A375 (cell line): ENCODE results near the gene PSMA4. TPM values are rescaled to one million over a fixed set of nuclear protein-coding genes. Genes with fewer than 3 reads are reported as not detected.

Experiments
- small RNA-seq: library from RNA; depleted of rRNA; stranded (forward); fragments of <200 nt; gene quantifications from one replicate; pipeline ENCODE3, GENCODE V24; 2014
- total RNA-seq: library from RNA; depleted of rRNA; stranded (reverse); fragments of >200 nt; shearing (Covaris generic); gene quantifications from 2 replicates; pipeline ENCODE4 v1.2.3, GENCODE V29; 2014; rRNA removed

The PSMA4 gene
- 169 and 183 TPM in 2 replicates for total RNA-seq

GRCh38 chr15:78540141-78540870 lies at the start of gene PSMA4:
Gene PSMA4, plus strand, starts transcription at chr15:78540444. Its CDS starts 1,484 bp downstream, at chr15:78541928.

GRCh38 chr15:78506971-78507830 lies 33.0 kb upstream of the PSMA4 start, which contains the start of gene HYKK:
Gene HYKK, plus strand, starts transcription at chr15:78507577. Its CDS starts 5,512 bp downstream, at chr15:78513089.

GRCh38 chr15:78565097-78565950 lies 25.1 kb downstream of the PSMA4 start, which contains the start of gene CHRNA5:
Gene CHRNA5, plus strand, starts transcription at chr15:78565520. Its CDS starts 200 bp downstream, at chr15:78565720.

Small RNA genes lying within 50 kb of the gene (small RNA-seq; reads per million reads assigned to genes)
- not detected for gene AC067863.2

Other genes starting within 250 kb of the PSMA4 start
- 60.2 and 72.2 TPM in 2 replicates for gene SKIC8, start 240.8 kb upstream of the PSMA4 start, total RNA-seq
- gene CRABP1, start 200.1 kb upstream of the PSMA4 start, total RNA-seq, result not detected in 2 replicates
- gene IREB2, start 102.2 kb upstream of the PSMA4 start, total RNA-seq, result 12.9 and 13.5 TPM in 2 replicates
- gene HYKK, start 32.9 kb upstream of the PSMA4 start, total RNA-seq, result 0.98 and 3.7 TPM in 2 replicates
- gene CHRNA5, start 25.1 kb downstream of the PSMA4 start, total RNA-seq, result 2.8 and 8.1 TPM in 2 replicates
- not detected in 2 replicates for gene CHRNA3, start 80.6 kb downstream of the PSMA4 start, total RNA-seq
- not detected in 2 replicates for gene CHRNB4, start 100.8 kb downstream of the PSMA4 start, total RNA-seq